ENCODE data around the gene ATP6V1E1. TPM values are rescaled to one million over a fixed set of nuclear protein-coding genes. Genes with fewer than 3 reads are reported as not detected.

The ATP6V1E1 gene
- total RNA-seq, 1 experiment from 2014 or later: 88.1 TPM

- TF ChIP-seq, protein P1, sequence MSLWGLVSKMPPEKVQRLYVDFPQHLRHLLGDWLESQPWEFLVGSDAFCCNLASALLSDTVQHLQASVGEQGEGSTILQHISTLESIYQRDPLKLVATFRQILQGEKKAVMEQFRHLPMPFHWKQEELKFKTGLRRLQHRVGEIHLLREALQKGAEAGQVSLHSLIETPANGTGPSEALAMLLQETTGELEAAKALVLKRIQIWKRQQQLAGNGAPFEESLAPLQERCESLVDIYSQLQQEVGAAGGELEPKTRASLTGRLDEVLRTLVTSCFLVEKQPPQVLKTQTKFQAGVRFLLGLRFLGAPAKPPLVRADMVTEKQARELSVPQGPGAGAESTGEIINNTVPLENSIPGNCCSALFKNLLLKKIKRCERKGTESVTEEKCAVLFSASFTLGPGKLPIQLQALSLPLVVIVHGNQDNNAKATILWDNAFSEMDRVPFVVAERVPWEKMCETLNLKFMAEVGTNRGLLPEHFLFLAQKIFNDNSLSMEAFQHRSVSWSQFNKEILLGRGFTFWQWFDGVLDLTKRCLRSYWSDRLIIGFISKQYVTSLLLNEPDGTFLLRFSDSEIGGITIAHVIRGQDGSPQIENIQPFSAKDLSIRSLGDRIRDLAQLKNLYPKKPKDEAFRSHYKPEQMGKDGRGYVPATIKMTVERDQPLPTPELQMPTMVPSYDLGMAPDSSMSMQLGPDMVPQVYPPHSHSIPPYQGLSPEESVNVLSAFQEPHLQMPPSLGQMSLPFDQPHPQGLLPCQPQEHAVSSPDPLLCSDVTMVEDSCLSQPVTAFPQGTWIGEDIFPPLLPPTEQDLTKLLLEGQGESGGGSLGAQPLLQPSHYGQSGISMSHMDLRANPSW (CRISPR knock-in tag; conservative IDR thresholded peaks at IDR 0.05; ENCODE audit: low read depth): no peak
- TF ChIP-seq, protein P2, sequence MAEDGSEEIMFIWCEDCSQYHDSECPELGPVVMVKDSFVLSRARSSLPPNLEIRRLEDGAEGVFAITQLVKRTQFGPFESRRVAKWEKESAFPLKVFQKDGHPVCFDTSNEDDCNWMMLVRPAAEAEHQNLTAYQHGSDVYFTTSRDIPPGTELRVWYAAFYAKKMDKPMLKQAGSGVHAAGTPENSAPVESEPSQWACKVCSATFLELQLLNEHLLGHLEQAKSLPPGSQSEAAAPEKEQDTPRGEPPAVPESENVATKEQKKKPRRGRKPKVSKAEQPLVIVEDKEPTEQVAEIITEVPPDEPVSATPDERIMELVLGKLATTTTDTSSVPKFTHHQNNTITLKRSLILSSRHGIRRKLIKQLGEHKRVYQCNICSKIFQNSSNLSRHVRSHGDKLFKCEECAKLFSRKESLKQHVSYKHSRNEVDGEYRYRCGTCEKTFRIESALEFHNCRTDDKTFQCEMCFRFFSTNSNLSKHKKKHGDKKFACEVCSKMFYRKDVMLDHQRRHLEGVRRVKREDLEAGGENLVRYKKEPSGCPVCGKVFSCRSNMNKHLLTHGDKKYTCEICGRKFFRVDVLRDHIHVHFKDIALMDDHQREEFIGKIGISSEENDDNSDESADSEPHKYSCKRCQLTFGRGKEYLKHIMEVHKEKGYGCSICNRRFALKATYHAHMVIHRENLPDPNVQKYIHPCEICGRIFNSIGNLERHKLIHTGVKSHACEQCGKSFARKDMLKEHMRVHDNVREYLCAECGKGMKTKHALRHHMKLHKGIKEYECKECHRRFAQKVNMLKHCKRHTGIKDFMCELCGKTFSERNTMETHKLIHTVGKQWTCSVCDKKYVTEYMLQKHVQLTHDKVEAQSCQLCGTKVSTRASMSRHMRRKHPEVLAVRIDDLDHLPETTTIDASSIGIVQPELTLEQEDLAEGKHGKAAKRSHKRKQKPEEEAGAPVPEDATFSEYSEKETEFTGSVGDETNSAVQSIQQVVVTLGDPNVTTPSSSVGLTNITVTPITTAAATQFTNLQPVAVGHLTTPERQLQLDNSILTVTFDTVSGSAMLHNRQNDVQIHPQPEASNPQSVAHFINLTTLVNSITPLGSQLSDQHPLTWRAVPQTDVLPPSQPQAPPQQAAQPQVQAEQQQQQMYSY (CRISPR knock-in tag; IDR thresholded peaks at IDR 0.05): no peak
- TF ChIP-seq TP53 (CRISPR knock-in tag; IDR thresholded peaks at IDR 0.05) (no peak), SOX15 (CRISPR knock-in tag; IDR thresholded peaks at IDR 0.05) (no peak)
These were observed 40.9 kb downstream of the ATP6V1E1 start (continued) for GRCh38 chr22:17587629-17588028.

DNA sequence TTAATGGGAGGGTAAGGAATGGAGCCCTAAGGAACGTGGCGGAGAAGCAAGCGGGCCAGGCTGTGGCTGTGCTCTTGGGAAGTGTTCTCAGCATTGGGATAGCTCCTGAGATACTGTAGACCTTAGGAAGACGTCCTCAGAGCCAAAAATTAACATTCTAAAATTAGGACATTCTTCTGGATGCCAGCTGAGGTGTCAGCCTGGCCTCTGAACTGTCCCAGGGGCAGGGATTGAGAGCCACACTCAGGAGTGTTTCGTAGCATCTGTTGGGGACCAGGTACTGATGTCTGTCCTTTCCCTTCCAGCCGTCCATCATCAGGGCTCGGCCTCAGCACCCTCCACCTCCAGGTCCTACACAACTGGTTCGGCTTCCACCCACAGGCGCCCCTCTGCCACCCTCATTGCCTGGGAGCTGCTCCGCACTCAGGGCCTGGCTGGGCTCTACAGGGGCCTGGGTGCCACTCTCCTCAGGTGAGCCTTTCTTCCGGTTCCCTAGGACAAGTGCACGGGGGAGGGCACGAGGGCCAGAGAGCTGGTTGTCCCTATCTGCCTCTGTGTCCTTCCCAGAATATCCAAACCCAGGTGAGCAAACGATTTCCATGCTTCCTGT is 41.6 kb downstream of the ATP6V1E1 start:
- no peaks in the 10 kb centered on the region for H3K9me3 Mint-ChIP-seq
- no peaks in the 10 kb centered on the region for H3K4me1 Mint-ChIP-seq
- ChIA-PET CTCF (interaction anchor here (1.0 to 1.5 kb wide), 2 partner anchors 415 to 492 kb away, joined by 3 to 6 read pairs; no protein-coding TSS in a partner anchor), POLR2A (no interaction called here)
- no peaks in the 10 kb centered on the region for H3K27me3 Mint-ChIP-seq (ENCODE audit: low read depth)
- no peak overlapping the region for H3K4me3 Mint-ChIP-seq
- ATAC-seq (no peak), DNase-seq (ENCODE audit: low spot score) (no peak)
- no peak for TF ChIP-seq SP1 (CRISPR knock-in tag; conservative IDR thresholded peaks at IDR 0.05)
- no peak for TF ChIP-seq ZNF423 (CRISPR knock-in tag; IDR thresholded peaks at IDR 0.05)
- TF ChIP-seq FOXP1 (CRISPR knock-in tag; IDR thresholded peaks at IDR 0.05; ENCODE audit: borderline replicate concordance): no peak
- TF ChIP-seq MAX (CRISPR knock-in tag; IDR thresholded peaks at IDR 0.05): no peak
- TF ChIP-seq, protein P3, sequence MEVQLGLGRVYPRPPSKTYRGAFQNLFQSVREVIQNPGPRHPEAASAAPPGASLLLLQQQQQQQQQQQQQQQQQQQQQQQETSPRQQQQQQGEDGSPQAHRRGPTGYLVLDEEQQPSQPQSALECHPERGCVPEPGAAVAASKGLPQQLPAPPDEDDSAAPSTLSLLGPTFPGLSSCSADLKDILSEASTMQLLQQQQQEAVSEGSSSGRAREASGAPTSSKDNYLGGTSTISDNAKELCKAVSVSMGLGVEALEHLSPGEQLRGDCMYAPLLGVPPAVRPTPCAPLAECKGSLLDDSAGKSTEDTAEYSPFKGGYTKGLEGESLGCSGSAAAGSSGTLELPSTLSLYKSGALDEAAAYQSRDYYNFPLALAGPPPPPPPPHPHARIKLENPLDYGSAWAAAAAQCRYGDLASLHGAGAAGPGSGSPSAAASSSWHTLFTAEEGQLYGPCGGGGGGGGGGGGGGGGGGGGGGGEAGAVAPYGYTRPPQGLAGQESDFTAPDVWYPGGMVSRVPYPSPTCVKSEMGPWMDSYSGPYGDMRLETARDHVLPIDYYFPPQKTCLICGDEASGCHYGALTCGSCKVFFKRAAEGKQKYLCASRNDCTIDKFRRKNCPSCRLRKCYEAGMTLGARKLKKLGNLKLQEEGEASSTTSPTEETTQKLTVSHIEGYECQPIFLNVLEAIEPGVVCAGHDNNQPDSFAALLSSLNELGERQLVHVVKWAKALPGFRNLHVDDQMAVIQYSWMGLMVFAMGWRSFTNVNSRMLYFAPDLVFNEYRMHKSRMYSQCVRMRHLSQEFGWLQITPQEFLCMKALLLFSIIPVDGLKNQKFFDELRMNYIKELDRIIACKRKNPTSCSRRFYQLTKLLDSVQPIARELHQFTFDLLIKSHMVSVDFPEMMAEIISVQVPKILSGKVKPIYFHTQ (CRISPR knock-in tag; IDR thresholded peaks at IDR 0.05): no peak
- no peak for TF ChIP-seq TEAD1 (CRISPR knock-in tag; IDR thresholded peaks at IDR 0.05)
- TF ChIP-seq NR2C2 (CRISPR knock-in tag; IDR thresholded peaks at IDR 0.05): no peak
- no peak for TF ChIP-seq ZNF281 (CRISPR knock-in tag; IDR thresholded peaks at IDR 0.05)
- TF ChIP-seq ZNF219 (CRISPR knock-in tag; IDR thresholded peaks at IDR 0.05; ENCODE audit: borderline replicate concordance): no peak
- TF ChIP-seq, protein P4, sequence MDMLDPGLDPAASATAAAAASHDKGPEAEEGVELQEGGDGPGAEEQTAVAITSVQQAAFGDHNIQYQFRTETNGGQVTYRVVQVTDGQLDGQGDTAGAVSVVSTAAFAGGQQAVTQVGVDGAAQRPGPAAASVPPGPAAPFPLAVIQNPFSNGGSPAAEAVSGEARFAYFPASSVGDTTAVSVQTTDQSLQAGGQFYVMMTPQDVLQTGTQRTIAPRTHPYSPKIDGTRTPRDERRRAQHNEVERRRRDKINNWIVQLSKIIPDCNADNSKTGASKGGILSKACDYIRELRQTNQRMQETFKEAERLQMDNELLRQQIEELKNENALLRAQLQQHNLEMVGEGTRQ (CRISPR knock-in tag; IDR thresholded peaks at IDR 0.05): no peak
- TF ChIP-seq, protein P5, sequence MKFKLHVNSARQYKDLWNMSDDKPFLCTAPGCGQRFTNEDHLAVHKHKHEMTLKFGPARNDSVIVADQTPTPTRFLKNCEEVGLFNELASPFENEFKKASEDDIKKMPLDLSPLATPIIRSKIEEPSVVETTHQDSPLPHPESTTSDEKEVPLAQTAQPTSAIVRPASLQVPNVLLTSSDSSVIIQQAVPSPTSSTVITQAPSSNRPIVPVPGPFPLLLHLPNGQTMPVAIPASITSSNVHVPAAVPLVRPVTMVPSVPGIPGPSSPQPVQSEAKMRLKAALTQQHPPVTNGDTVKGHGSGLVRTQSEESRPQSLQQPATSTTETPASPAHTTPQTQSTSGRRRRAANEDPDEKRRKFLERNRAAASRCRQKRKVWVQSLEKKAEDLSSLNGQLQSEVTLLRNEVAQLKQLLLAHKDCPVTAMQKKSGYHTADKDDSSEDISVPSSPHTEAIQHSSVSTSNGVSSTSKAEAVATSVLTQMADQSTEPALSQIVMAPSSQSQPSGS (CRISPR knock-in tag; IDR thresholded peaks at IDR 0.05; ENCODE audit: borderline replicate concordance, low read depth): no peak
- TF ChIP-seq TP53 (CRISPR knock-in tag; IDR thresholded peaks at IDR 0.05): no peak
- no peak for TF ChIP-seq SOX15 (CRISPR knock-in tag; IDR thresholded peaks at IDR 0.05)
- no peak for TF ChIP-seq TEAD4 (CRISPR knock-in tag; IDR thresholded peaks at IDR 0.05)
- TF ChIP-seq RELA (CRISPR knock-in tag; IDR thresholded peaks at IDR 0.05; ENCODE audit: borderline replicate concordance): no peak
- no peak overlapping the region for H3K27ac Mint-ChIP-seq
- peaks cover 9% of the 10 kb centered on the region for H3K36me3 Mint-ChIP-seq
